Renal cortical epithelial cell (primary cell): ENCODE data around the gene SCIN. TPM values are rescaled to one million over a fixed set of nuclear protein-coding genes. Genes with fewer than 3 reads are reported as not detected.
A peak's percentile ranks its signal among the peaks of the same experiment; 100 is the strongest.
"Not testable (repeated sequence)": the region's sequence is repeated elsewhere in the genome, so short reads cannot be mapped to it uniquely, and the experiment has no call there.

ENCODE experiments used
- DNase-seq: peaks from one replicate; pipeline ENCODE4 v3.0.0-alpha.2; 2011; ENCODE audit warnings: low read depth
- total RNA-seq: library from RNA; depleted of rRNA; stranded (reverse); fragments of >200 nt; gene quantifications from 2 replicates; pipeline ENCODE4 v1.2.3, GENCODE V29; 2014

SCIN gene
- total RNA-seq, 1 donor from 2014 or later, result 113 TPM

GRCh38 chr7:12647364-12648219 is 77.1 kb downstream of the SCIN start:
- peak; percentile 22 for DNase-seq

- DNase-seq, result no peak
Measured at GRCh38 chr7:12648704-12649261, 78.3 kb downstream of the SCIN start.

DNA sequence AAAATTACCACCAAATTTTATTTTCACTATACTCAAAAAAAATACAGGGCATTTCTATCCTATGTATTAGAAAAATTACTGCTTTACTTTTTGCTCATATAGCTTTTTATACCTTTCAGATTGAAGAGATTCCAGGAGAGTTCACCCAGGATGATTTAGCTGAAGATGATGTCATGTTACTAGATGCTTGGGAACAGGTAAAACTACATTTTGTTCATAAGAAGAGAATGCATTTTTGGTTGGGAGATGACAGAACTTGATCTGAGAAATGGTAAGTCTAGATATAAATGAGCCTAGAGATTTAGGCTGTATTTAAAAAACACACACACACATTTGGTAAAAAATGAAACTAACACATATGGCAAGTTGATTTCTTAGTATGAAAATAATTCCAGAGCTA is 78.8 kb downstream of the SCIN start:
- no peak for DNase-seq

DNA sequence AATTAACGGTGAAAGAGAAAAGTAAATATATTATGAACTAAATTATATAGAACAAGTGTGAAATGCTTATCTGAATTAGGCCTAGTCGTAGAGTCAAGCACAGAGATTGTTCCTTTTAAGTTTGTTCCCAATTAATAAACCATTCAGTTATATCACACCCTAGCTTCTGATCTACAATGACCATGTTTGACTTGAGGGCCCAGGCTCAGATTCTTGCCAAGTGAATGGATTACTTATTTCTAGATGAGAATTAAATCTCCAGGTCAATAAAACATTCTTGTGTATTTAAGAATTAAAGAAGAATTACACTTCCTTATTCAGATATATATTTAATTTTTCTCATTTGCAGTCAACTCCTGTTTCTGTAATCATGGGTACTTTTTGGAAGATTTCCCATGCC is 79.6 kb downstream of the SCIN start:
- DNase-seq, result peak; percentile 57

DNA sequence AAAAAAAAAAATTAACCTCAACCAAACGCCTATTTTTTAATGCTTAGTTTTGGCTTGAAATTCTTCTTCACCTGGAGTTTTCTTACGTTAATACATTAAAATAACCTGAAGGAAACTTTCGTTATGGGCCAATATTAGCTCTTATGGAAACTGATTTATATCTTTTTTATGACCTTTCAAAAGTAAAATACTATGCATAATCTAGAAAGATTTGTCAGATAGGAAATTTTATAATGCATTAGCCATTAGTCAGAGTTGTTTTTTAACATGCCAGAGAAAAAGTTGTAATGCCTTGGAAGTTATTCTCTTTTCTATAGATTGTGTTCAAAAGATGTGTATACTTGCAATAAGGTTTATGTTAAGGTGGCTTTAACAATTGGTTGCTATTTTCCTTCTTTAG is 82.6 kb downstream of the SCIN start:
- no peak for DNase-seq

GRCh38 chr7:12653518-12653917 is 83.0 kb downstream of the SCIN start:
- no peak for DNase-seq

DNA sequence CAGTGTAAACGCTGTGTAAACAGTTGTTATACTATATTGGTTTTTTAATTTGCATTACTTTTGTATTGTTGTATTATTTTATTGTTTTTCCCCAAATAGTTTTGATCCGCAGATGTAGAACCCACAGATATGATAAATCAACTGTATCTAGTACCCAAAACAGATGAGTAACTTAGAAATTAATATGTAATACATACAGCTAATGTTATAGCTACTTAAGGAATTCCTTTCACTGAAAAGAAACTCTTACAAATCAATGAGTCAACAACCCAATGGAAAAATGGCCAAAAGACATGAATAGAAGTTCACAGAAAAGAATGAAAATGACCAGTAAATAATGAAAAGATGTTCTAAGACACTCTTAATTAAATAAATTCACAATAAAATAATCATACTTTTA is 84.6 kb downstream of the SCIN start:
- DNase-seq, result no peak

DNA sequence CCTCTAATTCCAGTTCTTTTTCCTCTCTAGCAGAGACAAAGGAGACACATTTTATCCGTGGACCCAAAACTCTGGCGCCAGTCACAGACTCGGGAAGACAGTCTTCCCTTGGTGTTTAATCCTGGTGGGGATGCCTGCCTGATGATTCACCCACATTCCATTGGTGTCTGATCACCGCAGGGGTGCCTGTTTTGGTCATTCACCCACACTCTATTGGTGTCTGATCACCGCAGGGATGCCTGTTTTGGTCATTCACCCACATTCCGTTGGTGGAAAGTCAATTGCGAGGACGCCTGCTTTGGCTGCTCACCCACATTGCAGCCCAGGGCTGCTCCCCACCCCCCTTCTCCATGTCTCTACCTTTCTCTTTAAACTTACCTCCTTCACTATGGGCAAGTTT is 89.9 kb downstream of the SCIN start:
- DNase-seq, result peak; percentile 90

GRCh38 chr7:12660986-12661385 is 90.5 kb downstream of the SCIN start:
- DNase-seq, result not testable (repeated sequence)

DNA sequence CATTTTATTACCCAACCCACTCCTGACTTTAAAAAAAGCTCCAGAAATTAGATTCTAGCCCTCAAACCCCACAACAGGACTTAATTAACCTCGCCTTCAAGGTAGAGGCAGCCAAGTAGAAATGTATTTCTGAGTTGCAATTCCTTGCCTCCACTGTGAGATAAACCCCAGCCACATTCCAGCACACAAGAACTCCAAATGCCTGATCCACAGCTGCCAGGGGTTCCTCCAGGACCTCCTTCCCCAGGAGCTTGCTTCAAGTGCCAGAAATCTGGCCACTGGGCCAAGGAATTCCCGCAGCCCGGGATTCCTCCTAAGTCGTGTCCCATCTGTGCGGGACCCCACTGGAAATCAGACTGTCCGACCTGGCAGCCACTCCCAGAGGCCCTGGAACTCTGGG is 91.1 kb downstream of the SCIN start:
- DNase-seq, result no peak

DNA sequence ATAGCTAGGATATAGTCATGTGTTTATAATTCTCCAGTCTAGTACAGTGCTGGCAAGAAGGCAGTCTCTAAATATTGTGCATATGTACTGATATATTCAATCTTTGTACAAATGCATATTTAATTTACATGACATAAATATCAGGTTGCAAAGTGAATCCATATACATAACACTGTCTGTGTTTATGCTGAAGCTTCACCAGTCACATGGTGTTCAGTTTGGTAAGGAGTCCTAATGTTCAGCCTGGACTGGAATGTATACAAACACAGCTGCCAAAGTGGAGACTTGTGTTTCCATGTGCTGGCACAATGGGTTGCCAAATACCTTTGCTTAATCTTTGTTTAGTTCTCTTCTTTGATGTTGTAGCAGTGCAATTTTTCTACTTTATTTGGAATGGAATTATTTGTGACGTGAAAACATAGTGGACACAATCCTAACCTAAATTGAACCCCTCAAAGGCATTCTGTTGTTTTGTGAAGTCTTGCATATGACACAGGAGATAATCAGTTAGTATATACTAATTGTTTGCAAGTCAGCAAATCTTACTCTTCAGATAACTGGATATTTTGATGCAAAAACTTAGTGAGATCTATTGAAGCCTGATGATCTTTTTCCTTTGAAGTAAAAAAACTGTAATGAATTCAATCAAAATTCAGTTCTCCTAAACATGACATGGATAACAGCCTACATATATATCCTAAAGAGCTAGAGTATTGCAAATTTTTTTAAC is 99.6 kb downstream of the SCIN start:
- DNase-seq, result no peak

- no peak for DNase-seq
Measured at GRCh38 chr7:12670743-12671520, 100.4 kb downstream of the SCIN start.

- DNase-seq, result not testable (repeated sequence)
Measured at GRCh38 chr7:12673436-12673835, 102.9 kb downstream of the SCIN start.

DNA sequence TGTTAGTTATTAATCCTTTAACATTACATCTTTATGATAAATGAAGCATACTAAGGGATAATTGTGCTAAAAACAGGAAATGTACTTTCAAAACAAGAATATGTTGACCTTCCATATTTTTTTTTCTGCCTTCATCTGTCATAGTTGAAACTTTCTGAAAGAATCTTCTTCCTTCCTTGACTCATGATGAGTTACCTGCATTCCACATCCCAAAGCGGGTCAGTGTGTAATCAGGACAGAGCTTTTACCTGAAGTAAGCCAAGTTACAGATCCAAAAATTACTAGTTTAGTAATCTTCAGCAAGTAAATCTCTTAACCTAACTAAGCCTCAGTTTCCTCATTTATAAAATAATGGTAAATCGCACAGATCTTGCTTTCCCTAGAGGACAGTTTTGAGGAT is 103.5 kb downstream of the SCIN start:
- no peak for DNase-seq

GRCh38 chr7:12674861-12675260 is 104.3 kb downstream of the SCIN start:
- peak; percentile 63 for DNase-seq

DNA sequence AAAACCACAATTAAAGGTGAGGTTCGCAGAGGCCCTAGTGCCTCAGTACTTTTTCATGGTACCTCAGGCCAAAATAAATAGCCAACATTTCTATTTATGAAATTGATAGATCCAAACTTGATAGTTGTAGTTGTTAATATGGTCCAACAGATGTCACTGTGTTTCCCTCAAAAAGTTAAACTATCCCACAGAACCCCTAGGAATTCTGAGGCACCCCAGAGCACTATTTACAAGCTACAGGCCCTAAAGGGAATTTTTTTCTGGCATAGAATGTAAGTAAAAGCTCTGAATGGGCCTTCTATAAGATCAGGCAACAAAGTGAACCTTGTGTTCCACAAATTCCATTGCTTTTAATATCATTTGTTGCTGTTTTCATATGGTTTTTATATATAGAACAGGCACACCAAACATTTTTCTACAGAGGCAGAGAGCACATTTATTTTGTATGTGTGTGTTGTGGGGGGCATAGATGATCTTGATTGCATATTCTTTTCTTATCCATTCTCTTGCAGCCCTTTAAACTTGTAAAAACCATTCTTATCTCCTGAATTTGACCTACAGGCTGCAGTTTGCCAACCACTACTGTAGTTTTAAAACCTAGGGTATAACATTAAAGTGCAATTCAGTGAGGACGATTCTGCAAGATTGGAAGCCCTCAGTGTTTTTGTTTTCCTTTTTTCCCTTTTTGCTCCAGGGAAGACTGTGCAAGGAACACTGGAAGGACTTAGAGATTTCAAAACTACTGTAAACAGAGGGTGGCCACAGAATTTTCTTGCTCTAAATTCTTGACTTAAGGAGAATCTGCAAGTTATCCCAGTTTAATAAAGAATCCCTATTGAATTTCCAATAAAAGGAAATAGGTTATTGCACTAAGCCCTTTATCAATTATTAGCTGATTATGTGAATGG is 113.4 kb downstream of the SCIN start:
- DNase-seq, result no peak

GRCh38 chr7:12684733-12685132 is 114.2 kb downstream of the SCIN start:
- DNase-seq, result no peak

GRCh38 chr7:12685550-12685949 is 115.0 kb downstream of the SCIN start:
- DNase-seq, result peak; percentile 50

GRCh38 chr7:12686234-12686890 is 115.8 kb downstream of the SCIN start:
- DNase-seq, result peak; percentile 87
